GM12878 (cell line): ENCODE data around the gene PRRX1.

ENCODE experiments used
- IKZF2 ChIP-seq, 2 experiments: fragments of 450-650 bp; IDR thresholded peaks; 2 replicates each; pipeline ENCODE4 v1.6.1; 2017; ENCODE audit warnings: mild to moderate bottlenecking in 2 of 2, moderate library complexity in 2 of 2
- MXI1 ChIP-seq: fragments of 150-350 bp; IDR thresholded peaks from 2 replicates; pipeline ENCODE4 v1.6.1; 2011; ENCODE audit warnings: low read depth, mild to moderate bottlenecking, inconsistent platforms, low read length, improper control_type of control experiment
- POLR2A ChIP-seq: IDR thresholded peaks from 2 replicates; pipeline ENCODE4 v1.6.1; 2011; ENCODE audit warnings: low read depth, mild to moderate bottlenecking, low read length
- SMC3 ChIP-seq: IDR thresholded peaks from 2 replicates; pipeline ENCODE4 v1.6.1; 2011; ENCODE audit warnings: low read length, improper control_type of control experiment, borderline replicate concordance
- SREBF1 ChIP-seq: IDR thresholded peaks from 2 replicates; pipeline ENCODE4 v1.6.1; 2012; ENCODE audit warnings: mild to moderate bottlenecking, low read length
- TAF1 ChIP-seq: IDR thresholded peaks from 2 replicates; pipeline ENCODE4 v1.6.1; 2011; ENCODE audit warnings: mild to moderate bottlenecking, low read depth, low read length, borderline replicate concordance
- ZNF24 ChIP-seq: fragments of 450-650 bp; IDR thresholded peaks from 2 replicates; pipeline ENCODE4 v1.6.1; 2017; ENCODE audit warnings: antibody characterized with exemption, mild to moderate bottlenecking
- TF ChIP-seq, protein P1 (sequence below): IDR thresholded peaks from 2 replicates; pipeline ENCODE4 v1.6.1; 2012; ENCODE audit warnings: low read depth, low read length, improper control_type of control experiment

DNA sequence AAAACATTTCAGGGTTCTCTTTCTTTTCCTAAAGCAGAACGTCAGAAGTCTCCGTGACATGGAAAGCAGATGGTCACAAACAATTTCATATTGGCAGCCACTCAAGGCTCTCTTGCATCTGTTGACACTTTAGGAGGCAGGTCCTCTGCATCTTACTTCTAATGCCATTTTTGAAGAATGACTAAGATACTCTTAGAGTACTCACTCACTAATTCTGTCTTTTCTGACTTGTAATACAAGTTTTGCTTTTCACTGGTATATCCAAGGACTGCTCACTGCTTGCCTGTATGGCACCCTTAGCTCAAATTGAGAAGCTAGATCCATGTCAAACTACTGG, 68.3 kb downstream of the PRRX1 start:
- TF ChIP-seq, protein P1, sequence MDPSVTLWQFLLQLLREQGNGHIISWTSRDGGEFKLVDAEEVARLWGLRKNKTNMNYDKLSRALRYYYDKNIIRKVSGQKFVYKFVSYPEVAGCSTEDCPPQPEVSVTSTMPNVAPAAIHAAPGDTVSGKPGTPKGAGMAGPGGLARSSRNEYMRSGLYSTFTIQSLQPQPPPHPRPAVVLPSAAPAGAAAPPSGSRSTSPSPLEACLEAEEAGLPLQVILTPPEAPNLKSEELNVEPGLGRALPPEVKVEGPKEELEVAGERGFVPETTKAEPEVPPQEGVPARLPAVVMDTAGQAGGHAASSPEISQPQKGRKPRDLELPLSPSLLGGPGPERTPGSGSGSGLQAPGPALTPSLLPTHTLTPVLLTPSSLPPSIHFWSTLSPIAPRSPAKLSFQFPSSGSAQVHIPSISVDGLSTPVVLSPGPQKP = no peak
- TF ChIP-seq SREBF1 (no peak), TAF1 (no peak), MXI1 (no peak), POLR2A (no peak), IKZF2 (IDR thresholded peaks at IDR 0.05) (no peak), SMC3 (no peak), ZNF24 (no peak)
